ENCODE data around the gene BTN1A1. TPM values are rescaled to one million over a fixed set of nuclear protein-coding genes. Genes with fewer than 3 reads are reported as not detected.

Gene BTN1A1
- total and polyA plus RNA-seq, 12 donors: not detected

DNA sequence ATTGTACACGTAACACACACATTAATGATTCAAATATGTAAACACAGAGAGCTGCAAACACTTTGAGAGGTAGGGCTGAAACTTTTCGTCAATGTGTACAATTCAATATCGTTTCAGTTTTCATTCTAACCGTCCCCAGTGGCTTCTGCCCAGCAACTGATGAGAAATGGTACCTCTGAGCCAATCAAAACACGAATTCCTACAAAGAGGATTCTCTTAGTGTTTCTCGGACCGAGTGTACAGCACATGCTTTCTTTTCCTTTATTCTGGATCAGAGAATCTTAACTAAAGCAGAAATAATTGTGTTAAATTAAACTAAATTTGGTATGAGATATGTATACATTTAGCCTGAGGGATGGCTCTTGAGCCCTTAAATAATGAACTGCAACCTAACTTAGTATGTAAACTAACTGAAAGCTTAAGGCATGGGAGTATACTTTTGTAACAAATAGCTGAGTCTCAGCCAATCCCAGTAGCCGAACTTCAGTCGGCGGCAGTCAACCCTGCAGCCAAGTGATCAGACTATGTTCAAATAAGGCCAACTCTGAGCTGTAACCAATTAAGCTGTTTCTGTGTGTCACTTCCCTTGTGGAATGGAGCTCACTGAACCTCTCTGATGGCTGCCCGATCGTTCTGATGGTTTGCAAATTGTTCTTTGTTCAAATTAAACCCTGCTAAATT, 26.2 kb upstream of the BTN1A1 start:
- 2 to 5% methylated on average over 12 of the region's 12 CpGs for WGBS, 2 donors
- DNase-seq (peak; percentile 64 to 87), ATAC-seq (peak; percentile 95 to 98 (median 97))
- Histone ChIP-seq H3K9me3 (peaks cover 0 to 14% (median 0%) of the 10 kb centered on the region in 11 donors), H3K27ac (peak overlapping the region; percentile 77 to 95 (median 90)), H3K4me3 (peak overlapping the region; percentile 9 to 66 (median 54)), H3K27me3 (no peaks in the 10 kb centered on the region), H3K4me1 (peaks cover 0 to 53% (median 15%) of the 10 kb centered on the region in 9 donors), H3K36me3 (peaks cover 0 to 17% (median 0%) of the 10 kb centered on the region in 9 donors)
- no peak for TF ChIP-seq CTCF (IDR thresholded peaks at IDR 0.05)
- intact Hi-C loops (cut with DNase I): loop anchor here in 2 of 10 donors (2.0 to 5.0 kb wide), 3 partner anchors 33 to 112 kb away; partner anchors contain the start of genes BTN3A1 (in 1 of the 2) and BTN3A3 (in 1 of the 2)

- peaks cover 0 to 14% (median 0%) of the 10 kb centered on the region in 11 donors for H3K9me3 ChIP-seq
- WGBS, 2 donors: 27 to 33% methylated on average over 2 of the region's 2 CpGs
- TF ChIP-seq CTCF (IDR thresholded peaks at IDR 0.05): no peak
- peak overlapping the region; percentile 77 to 95 (median 90) for H3K27ac ChIP-seq
- DNase-seq (no peak), ATAC-seq (peak in 5 of 8 donors; percentile 10 to 28 (median 20))
- peak overlapping the region; percentile 9 to 66 (median 54) for H3K4me3 ChIP-seq
- H3K36me3 ChIP-seq: peaks cover 0 to 12% (median 0%) of the 10 kb centered on the region in 9 donors
- intact Hi-C loops (cut with DNase I): loop anchor here in 2 of 10 donors (5.0 kb wide), 2 partner anchors 72 to 112 kb away; partner anchors contain the start of gene BTN3A1 (in 1 of the 2)
- no peaks in the 10 kb centered on the region for H3K27me3 ChIP-seq
- H3K4me1 ChIP-seq: peaks cover 0 to 58% (median 15%) of the 10 kb centered on the region in 9 donors
Observed at GRCh38 chr6:26474439-26474881, 25.6 kb upstream of the BTN1A1 start.

DNA sequence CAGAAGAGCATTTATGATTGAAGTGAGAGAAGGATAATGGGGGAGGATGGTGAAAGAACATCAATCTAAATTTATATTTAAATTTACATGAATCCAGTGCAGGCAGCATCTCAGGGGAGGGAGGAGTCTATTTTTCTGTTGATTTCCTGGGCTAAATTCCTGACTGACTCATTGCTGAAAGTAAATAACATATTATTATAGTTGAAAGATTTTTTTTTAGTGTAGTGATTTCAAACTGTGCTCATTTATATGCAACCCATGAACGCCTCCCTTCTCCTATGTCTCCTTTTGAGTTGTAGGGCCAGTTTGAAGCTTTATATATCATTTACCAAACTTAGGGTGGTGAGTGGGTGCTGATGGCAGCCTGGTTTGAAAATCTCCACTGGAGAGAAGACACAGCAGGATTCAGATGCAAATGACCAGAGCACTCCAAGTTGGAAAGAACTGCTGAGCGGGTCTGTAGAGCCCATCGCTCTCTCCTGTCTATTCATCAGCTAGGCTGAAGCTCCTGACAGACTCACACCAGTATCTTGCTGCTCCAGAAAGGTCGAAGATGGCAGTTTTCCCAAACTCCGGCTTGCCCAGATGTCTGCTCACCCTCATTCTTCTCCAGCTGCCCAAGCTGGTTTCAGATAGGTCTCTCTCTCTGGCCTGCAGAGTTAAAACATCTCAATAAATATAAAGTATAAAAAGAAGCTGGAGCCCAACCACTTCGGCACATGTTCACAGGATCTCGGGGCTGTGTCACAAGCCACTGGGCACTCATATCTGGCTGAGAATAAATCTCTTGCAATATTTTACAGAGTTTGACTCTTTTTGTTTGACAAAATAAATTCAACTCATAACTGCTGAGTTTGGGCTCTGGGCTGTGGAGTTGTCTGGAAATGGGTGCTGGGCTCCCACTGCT, 24.0 kb upstream of the BTN1A1 start:
- 81 to 89% methylated on average over 7 of the region's 7 CpGs for WGBS, 2 donors
- Histone ChIP-seq H3K9me3 (peaks cover 0 to 14% (median 0%) of the 10 kb centered on the region in 11 donors), H3K27ac (peak overlapping the region in 5 of 10 donors; percentile 14 to 95 (median 89)), H3K36me3 (no peaks in the 10 kb centered on the region), H3K4me3 (no peak overlapping the region), H3K27me3 (no peaks in the 10 kb centered on the region), H3K4me1 (peaks cover 0 to 72% (median 15%) of the 10 kb centered on the region in 9 donors)
- intact Hi-C loops (cut with DNase I): loop anchor here in 2 of 10 donors (5.0 kb wide), 1 partner anchor 41 kb away; no protein-coding TSS in a partner anchor
- ATAC-seq (no peak), DNase-seq (no peak)
- TF ChIP-seq CTCF (IDR thresholded peaks at IDR 0.05): no peak

DNA sequence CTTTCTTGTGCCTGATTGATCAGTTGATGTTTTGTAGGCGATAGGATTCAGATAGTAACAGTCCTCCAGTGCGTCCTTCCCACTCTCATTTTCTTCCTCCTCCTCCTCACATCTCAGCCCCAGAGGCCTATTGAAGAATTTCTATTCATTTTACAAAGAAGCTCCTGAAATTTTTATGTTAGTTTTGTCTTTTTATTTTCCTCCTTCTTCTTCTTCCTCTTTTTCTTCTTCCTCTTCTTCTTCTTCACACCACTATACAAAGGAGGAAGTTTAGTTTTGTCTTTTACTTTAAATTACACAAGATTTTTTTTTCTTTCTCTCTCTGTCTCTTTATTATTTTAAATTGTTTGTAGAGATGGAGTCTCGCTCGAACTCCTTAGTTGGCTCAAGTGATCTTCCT, 23.2 kb upstream of the BTN1A1 start:
- 89 to 93% methylated on average over 4 of the region's 4 CpGs for WGBS, 2 donors
- no peak for TF ChIP-seq CTCF (IDR thresholded peaks at IDR 0.05)
- no peaks in the 10 kb centered on the region for H3K36me3 ChIP-seq
- peaks cover 0 to 9% (median 0%) of the 10 kb centered on the region in 11 donors for H3K9me3 ChIP-seq
- peak overlapping the region in 5 of 10 donors; percentile 23 to 95 (median 40) for H3K27ac ChIP-seq
- no peak for DNase-seq
- ATAC-seq: no peak
- H3K4me3 ChIP-seq: no peak overlapping the region
- H3K4me1 ChIP-seq: peaks cover 0 to 75% (median 15%) of the 10 kb centered on the region in 9 donors
- no peaks in the 10 kb centered on the region for H3K27me3 ChIP-seq
- intact Hi-C loops (cut with DNase I): loop anchor here in 2 of 10 donors (5.0 kb wide), 1 partner anchor 40 kb away; no protein-coding TSS in a partner anchor
